Activated naive CD4-positive, alpha-beta T cell treated with anti-CD3 and anti-CD28 coated beads, Interleukin-2, amount 50 U/mL, for 16 hours (primary cell): ENCODE measurements around the gene TELO2.

Experiments used
- DNase-seq: peaks from one replicate; pipeline ENCODE4 v3.0.0-alpha.2; 2020

Gene TELO2

GRCh38 chr16:1492923-1493745, at the start of gene TELO2:
TSS of gene TELO2 (plus strand) at chr16:1493360. CDS start at chr16:1494282, 922 bp downstream.
- peak; percentile 81 for DNase-seq

DNA sequence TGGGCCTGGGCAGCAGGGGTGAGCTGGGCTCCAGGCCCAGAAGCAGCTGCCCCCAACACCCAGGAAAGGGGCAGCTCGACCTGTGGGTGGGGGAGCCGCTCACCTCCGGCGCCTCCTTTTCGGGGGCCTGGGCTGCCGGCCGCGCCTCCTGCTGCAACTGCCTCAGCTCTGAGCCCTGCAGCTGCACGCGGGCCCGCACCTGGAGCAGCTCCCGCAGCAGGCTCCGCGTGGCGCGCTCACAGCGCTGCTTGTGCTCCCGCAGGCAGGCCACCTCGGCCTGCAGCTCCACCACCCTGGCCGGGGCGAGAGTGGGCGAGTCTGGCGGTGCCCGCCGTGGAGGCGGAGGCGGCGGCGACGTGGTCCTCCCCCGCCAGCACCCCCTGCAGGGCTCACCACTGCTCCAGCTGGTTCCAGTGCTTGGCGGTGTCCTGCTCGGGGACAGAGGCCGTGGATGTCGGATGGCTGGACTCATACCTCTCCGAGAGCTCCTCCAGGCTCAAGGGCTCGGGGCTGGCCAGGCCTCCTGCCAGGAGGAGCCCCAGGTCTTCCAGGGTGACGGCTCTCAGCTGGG, 49.7 kb upstream of the TELO2 start:
- no peak for DNase-seq

GRCh38 chr16:1443980-1444729, 49.0 kb upstream of the TELO2 start, which contains the start of gene CCDC154:
TSS of gene CCDC154 (minus strand) at chr16:1444556. CDS start at chr16:1444322, 234 bp downstream.
- DNase-seq = no peak

DNA sequence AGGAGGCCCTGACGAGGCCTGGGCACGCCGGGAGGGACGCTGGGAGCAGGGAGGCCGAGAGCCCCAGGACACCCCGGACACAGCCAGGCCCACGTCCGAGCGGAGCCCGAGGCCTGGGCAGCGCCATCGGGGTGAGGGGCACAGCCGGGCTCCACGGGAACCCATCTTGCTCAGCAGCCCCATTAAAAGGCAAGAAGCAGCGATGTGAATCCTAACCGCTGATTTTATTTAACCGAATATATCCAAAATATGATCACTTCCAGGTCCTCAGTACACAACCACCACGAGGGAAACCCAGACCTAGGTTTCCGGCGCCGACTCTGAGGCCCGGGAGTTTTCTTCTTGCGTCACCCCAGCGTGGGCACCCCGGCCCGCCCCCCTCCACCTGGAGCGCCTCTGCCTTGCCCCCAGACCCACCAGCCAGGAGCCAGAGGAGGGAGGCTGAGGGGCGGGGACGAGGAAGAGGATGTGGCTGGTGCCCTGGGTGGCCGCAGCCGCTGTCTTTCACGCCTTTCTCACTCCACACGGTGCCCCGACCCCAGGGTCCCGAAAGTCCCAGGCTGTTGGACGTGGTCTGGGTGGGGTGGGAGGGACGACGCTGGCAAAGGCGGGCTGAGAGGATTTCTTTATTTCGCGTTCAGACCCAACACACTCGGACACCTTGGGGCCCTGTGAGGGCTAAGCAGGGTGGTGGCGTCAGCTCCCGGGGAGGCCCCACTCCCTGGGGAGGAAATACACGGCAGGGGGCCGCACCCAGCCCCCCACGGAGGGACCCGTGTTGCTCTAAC, 48.2 kb upstream of the TELO2 start:
- no peak for DNase-seq

- no peak for DNase-seq
Observed at GRCh38 chr16:1445518-1446203, 47.5 kb upstream of the TELO2 start.

GRCh38 chr16:1446296-1447080, 46.7 kb upstream of the TELO2 start:
- no peak for DNase-seq

- no peak for DNase-seq
Observed at GRCh38 chr16:1447965-1448364, 45.2 kb upstream of the TELO2 start.

GRCh38 chr16:1448536-1449116, 44.5 kb upstream of the TELO2 start:
- DNase-seq = no peak

- DNase-seq = no peak
Observed at GRCh38 chr16:1449201-1449788, 43.9 kb upstream of the TELO2 start.

GRCh38 chr16:1450218-1450617, 42.9 kb upstream of the TELO2 start:
- DNase-seq = no peak

DNA sequence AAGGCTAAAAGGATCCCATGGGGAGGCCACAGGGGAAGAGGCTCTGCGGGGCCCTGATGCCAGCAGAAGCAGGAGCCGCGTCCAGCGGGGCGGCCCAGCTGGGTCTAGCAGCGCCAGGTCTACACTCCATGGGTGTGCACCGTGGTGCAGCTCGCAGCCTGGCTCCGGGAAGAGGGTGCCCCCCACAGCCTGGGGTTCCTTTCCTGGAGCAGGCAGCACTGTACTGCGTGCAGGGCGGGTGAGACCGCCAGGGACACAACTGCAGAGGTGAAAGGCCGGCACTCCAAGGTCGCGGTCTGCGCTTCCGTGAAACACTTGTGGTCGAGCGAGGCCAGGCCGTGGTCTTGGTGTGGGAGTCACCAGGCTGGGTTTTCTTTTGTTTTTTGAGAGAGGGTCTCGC, 42.3 kb upstream of the TELO2 start:
- no peak for DNase-seq

- DNase-seq = no peak
Observed at GRCh38 chr16:1451702-1452392, 41.3 kb upstream of the TELO2 start.

GRCh38 chr16:1452530-1452929, 40.6 kb upstream of the TELO2 start:
- DNase-seq = no peak

GRCh38 chr16:1453316-1453715, 39.8 kb upstream of the TELO2 start:
- no peak for DNase-seq

GRCh38 chr16:1454561-1454960, 38.6 kb upstream of the TELO2 start:
- DNase-seq = no peak

GRCh38 chr16:1455190-1456171, 37.7 kb upstream of the TELO2 start:
- no peak for DNase-seq

DNA sequence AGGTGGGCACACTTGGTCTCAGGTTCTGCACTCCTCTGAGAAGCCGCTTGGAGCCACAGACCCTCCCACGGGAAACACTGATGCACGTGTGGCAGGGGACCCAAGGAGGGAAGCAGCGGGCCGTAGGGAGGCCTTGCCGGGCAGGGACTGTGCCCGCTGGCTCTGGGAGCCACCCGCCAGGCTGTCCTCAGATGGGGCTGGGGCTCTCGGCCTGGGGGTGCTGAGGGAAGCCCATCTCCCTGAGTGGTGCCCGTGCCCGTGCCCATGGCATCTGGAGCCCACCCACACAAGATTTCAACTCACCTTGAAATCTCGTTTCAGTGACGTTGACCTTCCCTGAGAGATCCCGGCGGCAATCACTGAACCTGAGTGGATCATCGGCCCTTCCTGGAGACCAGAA, 36.2 kb upstream of the TELO2 start:
- DNase-seq = no peak

DNA sequence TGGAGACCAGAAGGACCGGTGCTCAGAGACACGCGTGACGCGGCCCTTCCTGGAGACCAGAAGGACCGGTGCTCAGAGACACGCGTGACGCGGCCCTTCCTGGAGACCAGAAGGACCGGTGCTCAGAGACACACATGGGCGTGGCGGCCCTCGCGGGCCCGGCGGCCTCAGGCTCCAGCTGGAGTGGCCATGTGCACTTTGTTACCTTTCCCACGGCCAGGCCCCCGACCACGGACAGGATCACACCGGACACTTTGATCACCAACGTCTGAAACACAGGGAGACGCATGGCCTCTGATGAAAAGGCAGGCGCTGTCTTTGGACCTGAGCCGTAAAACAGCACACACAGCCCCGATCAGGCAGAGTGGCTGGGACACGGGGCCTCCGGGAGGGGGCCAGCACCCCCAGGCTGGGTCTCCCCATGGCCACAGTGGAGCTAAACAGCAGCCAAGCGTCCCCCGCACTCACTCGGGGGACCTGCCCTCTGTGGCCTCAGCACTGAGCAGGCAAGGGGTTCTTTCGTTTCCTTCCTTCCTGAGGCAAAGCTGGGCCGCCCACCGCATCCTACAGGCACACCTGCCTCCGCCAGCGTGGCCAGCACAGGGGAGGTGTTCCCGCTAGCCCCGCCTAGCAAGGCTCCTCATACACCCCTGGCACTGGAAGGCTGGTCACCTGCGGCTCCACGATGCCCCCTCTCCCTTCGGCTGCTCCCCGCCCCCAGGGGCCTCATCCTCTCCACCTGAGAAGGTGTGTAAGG, 35.5 kb upstream of the TELO2 start:
- peak; percentile 9 for DNase-seq
